Left renal pelvis (tissue), 4 donors: ENCODE measurements around the gene XRRA1. TPM values are rescaled to one million over a fixed set of nuclear protein-coding genes. Genes with fewer than 3 reads are reported as not detected.
A peak's percentile ranks its signal among the peaks of the same experiment; 100 is the strongest.
"Not testable (repeated sequence)": the region's sequence is repeated elsewhere in the genome, so short reads cannot be mapped to it uniquely, and the experiment has no call there.

Source experiments
- DNase-seq, 4 donors: peaks; one replicate each; pipeline ENCODE4 v3.0.0-alpha.2; 2013; ENCODE audit warnings: low read depth in 4 of 4, low spot score in 3 of 4
- polyA plus RNA-seq, 4 donors: library from polyadenylated mRNA; unstranded; fragments of 120-200 nt; gene quantifications; one replicate each; pipeline ENCODE4 v1.2.1, GENCODE V29; 2013; ENCODE audit not compliant: insufficient read length in 4 of 4

Gene XRRA1
- polyA plus RNA-seq, 4 donors = 9.5 to 16.9 (median 13.3) TPM

GRCh38 chr11:74839971-74840370 is 108.9 kb downstream of the XRRA1 start:
- no peak for DNase-seq

- DNase-seq = no peak
These were observed 109.4 kb downstream of the XRRA1 start for GRCh38 chr11:74839446-74839845.

- DNase-seq = no peak
These were observed 110.7 kb downstream of the XRRA1 start for GRCh38 chr11:74838188-74838587.

- no peak for DNase-seq
These were observed 111.7 kb downstream of the XRRA1 start for GRCh38 chr11:74837191-74837590.

GRCh38 chr11:74826901-74827300 is 122.0 kb downstream of the XRRA1 start:
- DNase-seq = no peak

- not testable (repeated sequence) for DNase-seq
These were observed 123.3 kb downstream of the XRRA1 start for GRCh38 chr11:74825596-74825995.

GRCh38 chr11:74824285-74824982 is 124.5 kb downstream of the XRRA1 start:
- DNase-seq = no peak

GRCh38 chr11:74822170-74822569 is 126.7 kb downstream of the XRRA1 start:
- peak; percentile 63 to 85 (median 76) for DNase-seq

- no peak for DNase-seq
These were observed 128.1 kb downstream of the XRRA1 start for GRCh38 chr11:74820763-74821162.

GRCh38 chr11:74819400-74819799 is 129.5 kb downstream of the XRRA1 start:
- DNase-seq = no peak

GRCh38 chr11:74818283-74818946 is 130.5 kb downstream of the XRRA1 start:
- DNase-seq = no peak

GRCh38 chr11:74816664-74817063 is 132.2 kb downstream of the XRRA1 start:
- DNase-seq = no peak

GRCh38 chr11:74815966-74816365 is 132.9 kb downstream of the XRRA1 start:
- no peak for DNase-seq

GRCh38 chr11:74809801-74810200 is 139.1 kb downstream of the XRRA1 start:
- DNase-seq = no peak

- DNase-seq = no peak
These were observed 142.6 kb downstream of the XRRA1 start for GRCh38 chr11:74806267-74806666.

GRCh38 chr11:74791333-74792100 is 157.4 kb downstream of the XRRA1 start:
- no peak for DNase-seq

Other genes starting within 250 kb of the XRRA1 start
- gene CHRDL2, start 217.7 kb downstream of the XRRA1 start, polyA plus RNA-seq = under 1 TPM; 0.10 to 1.00 (median 0.40) TPM
- 10 to 100 TPM; 18.9 to 19.4 (median 19.1) TPM for gene RNF169, start 200.2 kb downstream of the XRRA1 start, polyA plus RNA-seq
- 100 to 1,000 TPM; 194 to 295 (median 230) TPM for gene SPCS2, start 175 bp upstream of the XRRA1 start, polyA plus RNA-seq
- 10 to 100 TPM in 2 of 4 donors, 1 to 10 TPM in 2; 7.9 to 12.5 (median 10.5) TPM for gene NEU3, start 39.8 kb upstream of the XRRA1 start, polyA plus RNA-seq
- gene OR2AT4, start 147.8 kb upstream of the XRRA1 start, polyA plus RNA-seq = under 1 TPM in 3 of 4 donors, not detected in 1; 0.01 to 0.05 (median 0.04) TPM
- gene SLCO2B1, start 202.0 kb upstream of the XRRA1 start, polyA plus RNA-seq = 10 to 100 TPM in 1 of 4 donors, 1 to 10 TPM in 3; 6.3 to 10.3 (median 9.3) TPM